CD4-positive, CD25-positive, alpha-beta regulatory T cell (primary cell): Measurements from ENCODE around the gene MSANTD1. TPM values are rescaled to one million over a fixed set of nuclear protein-coding genes. Genes with fewer than 3 reads are reported as not detected.
"Not testable (repeated sequence)": the region's sequence is repeated elsewhere in the genome, so short reads cannot be mapped to it uniquely, and the experiment has no call there.

Experiments used
- ATAC-seq, 2 donors: fragments of 150-1000 bp; cut with Tn5 transposase; one replicate each; pipeline ENCODE4 v1.10.0; 2021; ENCODE audit warnings: low read depth in 2 of 2, moderate number of reproducible peaks in 2 of 2, moderate library complexity in 1 of 2
- DNase-seq, 3 donors: peaks; one replicate each; pipeline versions ENCODE4 v3.0.0 to v3.0.0-alpha.2; 2012 to 2022; ENCODE audit warnings: mixed read lengths in 1 of 3
- H3K27ac ChIP-seq: one replicate; pipeline ENCODE4 v1.7.0; 2013; ENCODE audit warnings: mild to moderate bottlenecking, low read length; ENCODE audit not compliant: insufficient read depth, poor library complexity, severe bottlenecking
- H3K27me3 ChIP-seq: one replicate; pipeline ENCODE4 v1.7.0; 2013; ENCODE audit warnings: low read length; ENCODE audit not compliant: control insufficient read depth, insufficient read depth
- H3K36me3 ChIP-seq: one replicate; pipeline ENCODE4 v1.7.0; 2013; ENCODE audit warnings: mild to moderate bottlenecking, low read length, moderate library complexity; ENCODE audit not compliant: control insufficient read depth, insufficient read depth
- H3K4me1 ChIP-seq: 2 replicates; pipeline ENCODE4 v1.7.0; 2013; ENCODE audit warnings: mild to moderate bottlenecking, low read length; ENCODE audit not compliant: insufficient read depth, control insufficient read depth, poor library complexity, severe bottlenecking
- H3K4me3 ChIP-seq: one replicate; pipeline ENCODE4 v1.7.0; 2013; ENCODE audit warnings: low read depth, mild to moderate bottlenecking, low read length, moderate library complexity
- H3K9me3 ChIP-seq, 2 experiments: 1 replicate in 1 of 2; 2 replicates in 1 of 2; pipeline ENCODE4 v1.7.0; 2013; ENCODE audit warnings: low read length in 2 of 2, mild to moderate bottlenecking in 1 of 2, moderate library complexity in 1 of 2; ENCODE audit not compliant: control insufficient read depth in 2 of 2
- H3K27ac Mint-ChIP-seq, 3 donors: one replicate each; pipeline ENCODE4 v1.8.0; 2020 to 2022; ENCODE audit warnings: mild to moderate bottlenecking in 3 of 3, mixed read lengths in 3 of 3, moderate library complexity in 2 of 3
- H3K27me3 Mint-ChIP-seq: one replicate; pipeline ENCODE4 v1.8.0; 2022; ENCODE audit warnings: mild to moderate bottlenecking, mixed read lengths
- H3K36me3 Mint-ChIP-seq: one replicate; pipeline ENCODE4 v1.8.0; 2020; ENCODE audit warnings: mixed read lengths
- H3K4me1 Mint-ChIP-seq, 4 donors: one replicate each; pipeline ENCODE4 v1.8.0; 2020 to 2022; ENCODE audit warnings: mixed read lengths in 4 of 4, mild to moderate bottlenecking in 1 of 4
- H3K4me3 Mint-ChIP-seq, 4 donors: one replicate each; pipeline ENCODE4 v1.8.0; 2020 to 2022; ENCODE audit warnings: mild to moderate bottlenecking in 4 of 4, mixed read lengths in 4 of 4, moderate library complexity in 3 of 4
- H3K9me3 Mint-ChIP-seq, 7 donors: one replicate each; pipeline ENCODE4 v1.8.0; 2020 to 2022; ENCODE audit warnings: mixed read lengths in 7 of 7, mild to moderate bottlenecking in 3 of 7, moderate library complexity in 2 of 7
- polyA plus RNA-seq, 4 donors: library from polyadenylated mRNA; unstranded; fragments of 300-500 nt; fragmentation: Illumina TruSeq; gene quantifications; one replicate each; pipeline ENCODE4 v1.2.3, GENCODE V29; 2021
- total RNA-seq: library from RNA; stranded (reverse); gene quantifications from one replicate; pipeline ENCODE4 v1.2.3, GENCODE V29; 2022

Gene MSANTD1
- total and polyA plus RNA-seq, 5 donors from 2014 or later, result 0.05 to 2.0 (median 0.22) TPM; not detected in 2

- DNase-seq, result no peak
- H3K9me3 ChIP-seq, result no peaks in the 10 kb centered on the region
- no peak overlapping the region for H3K4me3 Mint-ChIP-seq
- no peak overlapping the region for H3K27ac ChIP-seq
- H3K9me3 Mint-ChIP-seq, result peaks cover 0 to 1% (median 0%) of the 10 kb centered on the region in 7 donors
- no peak for ATAC-seq
- peaks cover 6% of the 10 kb centered on the region for H3K27me3 Mint-ChIP-seq
- peaks cover 14 to 89% (median 45%) of the 10 kb centered on the region in 4 donors for H3K4me1 Mint-ChIP-seq
- peak overlapping the region in 1 of 3 donors; percentile 73 for H3K27ac Mint-ChIP-seq
- H3K4me1 ChIP-seq, result peaks cover 42% of the 10 kb centered on the region
- no peaks in the 10 kb centered on the region for H3K27me3 ChIP-seq
- no peaks in the 10 kb centered on the region for H3K36me3 ChIP-seq
- H3K4me3 ChIP-seq, result no peak overlapping the region
- H3K36me3 Mint-ChIP-seq, result peaks cover 6% of the 10 kb centered on the region
Observed at GRCh38 chr4:3299976-3300671, 51.2 kb downstream of the MSANTD1 start.

GRCh38 chr4:3300882-3301281 lies 51.9 kb downstream of the MSANTD1 start:
- H3K9me3 ChIP-seq, H3K27me3 ChIP-seq, H3K36me3 ChIP-seq, H3K36me3 Mint-ChIP-seq, DNase-seq, H3K27me3 Mint-ChIP-seq, ATAC-seq, H3K27ac ChIP-seq, H3K9me3 Mint-ChIP-seq, H3K4me3 ChIP-seq: not testable (repeated sequence)
- Mint-ChIP-seq H3K4me3 (peak overlapping the region in 3 of 4 donors; percentile 86 to 94 (median 87)), H3K27ac (peak overlapping the region in 2 of 3 donors; percentile 98 to 99), H3K4me1 (peaks cover 14 to 93% (median 48%) of the 10 kb centered on the region in 4 donors)
- H3K4me1 ChIP-seq, result peaks cover 49% of the 10 kb centered on the region

DNA sequence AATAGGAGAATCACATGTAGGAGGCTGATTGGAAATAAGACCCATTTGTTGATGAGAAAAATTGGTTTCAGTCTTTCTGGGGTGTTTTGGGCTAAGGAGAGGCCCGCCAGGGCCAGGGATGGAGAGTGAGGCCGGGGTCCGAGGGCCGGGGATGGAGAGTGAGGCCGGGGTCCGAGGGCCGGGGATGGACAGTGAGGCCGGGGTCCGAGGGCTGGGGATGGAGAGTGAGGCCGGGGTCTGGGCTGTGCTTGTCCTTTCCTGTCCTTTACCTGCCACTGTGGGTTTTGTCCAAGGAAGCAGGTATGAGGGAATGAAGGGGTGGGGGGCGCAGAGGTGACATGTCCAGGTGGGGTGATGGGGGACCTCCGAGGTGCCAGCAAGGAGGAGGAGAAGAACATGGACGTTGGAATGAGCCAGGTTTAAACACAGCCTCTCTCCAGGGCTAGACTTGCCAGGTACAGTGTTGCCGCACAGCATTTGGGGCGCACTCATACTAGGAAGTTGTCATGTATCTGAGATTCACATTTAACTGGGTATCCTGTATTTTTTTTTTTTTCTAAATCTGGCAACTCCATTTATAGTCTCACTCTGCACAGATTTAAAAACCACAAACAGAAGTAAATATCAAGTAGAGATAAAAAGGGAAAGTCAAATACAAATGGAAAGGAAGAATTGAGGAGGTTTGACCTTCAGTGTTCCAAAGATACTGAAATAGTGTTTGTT lies 52.7 kb downstream of the MSANTD1 start:
- no peak for ATAC-seq
- Histone ChIP-seq H3K27ac (peak overlapping the region; percentile 68), H3K4me3 (peak overlapping the region; percentile 53), H3K9me3 (no peaks in the 10 kb centered on the region), H3K4me1 (peaks cover 52% of the 10 kb centered on the region), H3K36me3 (no peaks in the 10 kb centered on the region), H3K27me3 (no peaks in the 10 kb centered on the region)
- H3K27ac Mint-ChIP-seq, result peak overlapping the region; percentile 12 to 99 (median 98)
- H3K27me3 Mint-ChIP-seq, result peaks cover 6% of the 10 kb centered on the region
- H3K4me3 Mint-ChIP-seq, result peak overlapping the region; percentile 70 to 94 (median 86)
- peaks cover 0 to 1% (median 0%) of the 10 kb centered on the region in 7 donors for H3K9me3 Mint-ChIP-seq
- H3K36me3 Mint-ChIP-seq, result peaks cover 6% of the 10 kb centered on the region
- peak in 1 of 3 donors; percentile 34 for DNase-seq
- peaks cover 14 to 93% (median 50%) of the 10 kb centered on the region in 4 donors for H3K4me1 Mint-ChIP-seq

DNA sequence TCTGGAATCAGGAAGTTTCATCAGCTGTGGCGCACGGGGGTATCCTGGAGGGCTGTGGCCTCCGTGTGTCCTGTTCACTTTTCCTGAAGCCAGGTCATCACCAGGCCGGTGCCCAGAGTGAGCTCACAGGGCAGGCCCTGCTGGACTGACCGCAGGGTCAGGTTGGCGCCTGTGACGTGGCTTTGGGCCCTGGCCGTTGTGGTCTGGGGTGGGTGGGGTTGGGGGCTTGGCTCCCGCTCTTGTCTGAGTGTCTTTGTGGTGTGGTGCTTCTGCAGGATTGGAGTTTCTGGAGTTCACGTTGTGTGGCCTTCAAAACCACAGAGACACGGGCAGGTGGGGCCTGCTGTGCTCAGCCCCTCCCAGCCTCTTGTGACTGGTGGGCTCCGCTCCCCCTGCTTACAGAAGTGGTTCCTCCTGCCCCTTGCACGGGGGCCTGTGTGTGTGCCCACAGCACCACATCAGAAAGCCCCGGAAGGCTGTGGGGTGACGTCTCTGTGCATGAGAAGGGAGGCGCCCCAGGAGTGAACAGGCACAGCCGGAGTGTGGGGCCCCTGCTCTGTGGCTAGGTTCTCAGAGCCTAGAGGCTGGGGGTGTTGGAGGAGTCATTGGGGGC lies 53.3 kb downstream of the MSANTD1 start:
- Mint-ChIP-seq H3K9me3 (peaks cover 0 to 1% (median 0%) of the 10 kb centered on the region in 7 donors), H3K4me1 (peaks cover 14 to 94% (median 50%) of the 10 kb centered on the region in 4 donors), H3K27ac (peak overlapping the region; percentile 98 to 99 (median 98)), H3K36me3 (peaks cover 5% of the 10 kb centered on the region), H3K27me3 (peaks cover 6% of the 10 kb centered on the region), H3K4me3 (peak overlapping the region; percentile 86 to 94 (median 89))
- peak overlapping the region; percentile 53 for H3K4me3 ChIP-seq
- no peaks in the 10 kb centered on the region for H3K27me3 ChIP-seq
- peaks cover 52% of the 10 kb centered on the region for H3K4me1 ChIP-seq
- H3K36me3 ChIP-seq, result no peaks in the 10 kb centered on the region
- peak overlapping the region; percentile 68 for H3K27ac ChIP-seq
- DNase-seq, result peak; percentile 80 to 93 (median 89)
- H3K9me3 ChIP-seq, result no peaks in the 10 kb centered on the region
- ATAC-seq, result peak; percentile 93 to 95

DNA sequence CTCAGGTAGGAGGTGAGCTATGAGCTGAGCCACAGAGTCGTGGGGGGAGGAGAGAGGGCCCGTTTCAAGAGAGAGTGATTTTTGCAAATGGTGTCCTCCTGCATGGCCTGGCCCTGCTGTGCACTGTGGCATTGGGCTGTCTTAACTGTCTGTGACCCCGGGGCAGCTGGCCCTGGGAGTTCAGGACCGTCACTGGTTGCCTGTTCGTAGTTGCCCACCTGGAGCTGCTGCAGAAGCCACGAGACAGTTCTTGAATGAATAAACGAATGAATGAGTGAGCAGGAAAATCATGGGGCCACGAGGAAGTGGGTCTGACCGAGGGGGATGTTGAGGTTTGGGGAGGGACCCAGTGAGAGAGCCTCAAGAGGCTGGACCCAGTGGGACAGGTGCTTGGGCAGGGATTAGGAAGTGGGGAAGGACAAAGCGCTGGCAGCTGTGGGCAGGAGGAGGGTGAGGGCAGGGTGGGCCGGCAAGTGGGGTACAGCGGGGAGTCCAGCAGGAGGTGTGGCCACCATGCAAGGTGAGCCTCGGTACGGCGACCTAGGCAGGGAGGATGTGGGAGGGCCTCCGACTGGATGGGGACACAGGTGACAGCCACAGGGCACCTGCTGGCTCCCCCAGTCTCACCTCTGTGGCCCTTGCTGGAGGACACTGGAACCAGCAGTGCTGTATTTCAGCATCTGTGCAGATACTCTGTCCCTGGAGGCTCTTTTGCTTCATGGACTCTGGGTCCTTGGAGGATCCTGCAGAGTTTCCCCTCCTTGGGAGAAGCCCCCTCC lies 54.0 kb downstream of the MSANTD1 start:
- peak in 1 of 3 donors; percentile 50 for DNase-seq
- Mint-ChIP-seq H3K9me3 (no peaks in the 10 kb centered on the region), H3K36me3 (no peaks in the 10 kb centered on the region), H3K27ac (peak overlapping the region; percentile 98 to 99 (median 98)), H3K4me1 (peaks cover 14 to 97% (median 51%) of the 10 kb centered on the region in 4 donors), H3K27me3 (peaks cover 6% of the 10 kb centered on the region), H3K4me3 (peak overlapping the region; percentile 86 to 94 (median 89))
- Histone ChIP-seq H3K27ac (peak overlapping the region; percentile 68), H3K9me3 (no peaks in the 10 kb centered on the region), H3K36me3 (no peaks in the 10 kb centered on the region), H3K4me3 (peak overlapping the region; percentile 45), H3K4me1 (peaks cover 52% of the 10 kb centered on the region), H3K27me3 (no peaks in the 10 kb centered on the region)
- peak in 1 of 2 donors; percentile 4 for ATAC-seq

DNA sequence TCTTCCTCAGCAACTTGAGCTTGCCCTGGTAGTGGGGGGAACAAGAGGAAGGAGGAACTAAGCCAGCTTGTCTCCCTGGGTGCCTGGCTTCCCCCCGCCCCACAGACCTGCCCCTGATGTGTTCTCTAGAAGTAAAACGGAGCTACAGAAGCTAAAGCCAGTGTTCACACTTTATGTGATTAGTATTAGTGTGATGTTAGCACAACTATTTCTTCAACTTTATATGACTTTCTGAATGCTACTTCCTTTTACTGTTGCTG lies 54.5 kb downstream of the MSANTD1 start:
- DNase-seq (no peak), ATAC-seq (no peak)
- Histone ChIP-seq H3K9me3 (no peaks in the 10 kb centered on the region), H3K4me1 (peaks cover 52% of the 10 kb centered on the region), H3K27me3 (no peaks in the 10 kb centered on the region), H3K27ac (peak overlapping the region; percentile 68), H3K36me3 (no peaks in the 10 kb centered on the region), H3K4me3 (peak overlapping the region; percentile 45)
- Mint-ChIP-seq H3K36me3 (no peaks in the 10 kb centered on the region), H3K9me3 (no peaks in the 10 kb centered on the region), H3K4me3 (peak overlapping the region; percentile 86 to 94 (median 89)), H3K27me3 (peaks cover 6% of the 10 kb centered on the region), H3K27ac (peak overlapping the region; percentile 60 to 99 (median 98)), H3K4me1 (peaks cover 14 to 98% (median 51%) of the 10 kb centered on the region in 4 donors)
